GM10266 (cell line): ENCODE results near the gene SEMA3C.

Experiments
- DNase-seq: peaks from one replicate; pipeline ENCODE4 v3.0.0; 2012; ENCODE audit errors: extremely low spot score
- TF ChIP-seq, protein P1 (sequence below): IDR thresholded peaks from 2 replicates; pipeline ENCODE4 v1.5.1; 2012; ENCODE audit warnings: mild to moderate bottlenecking, low read depth; ENCODE audit not compliant: control insufficient read depth, insufficient read depth; ENCODE audit errors: missing control alignments

Gene SEMA3C

DNA sequence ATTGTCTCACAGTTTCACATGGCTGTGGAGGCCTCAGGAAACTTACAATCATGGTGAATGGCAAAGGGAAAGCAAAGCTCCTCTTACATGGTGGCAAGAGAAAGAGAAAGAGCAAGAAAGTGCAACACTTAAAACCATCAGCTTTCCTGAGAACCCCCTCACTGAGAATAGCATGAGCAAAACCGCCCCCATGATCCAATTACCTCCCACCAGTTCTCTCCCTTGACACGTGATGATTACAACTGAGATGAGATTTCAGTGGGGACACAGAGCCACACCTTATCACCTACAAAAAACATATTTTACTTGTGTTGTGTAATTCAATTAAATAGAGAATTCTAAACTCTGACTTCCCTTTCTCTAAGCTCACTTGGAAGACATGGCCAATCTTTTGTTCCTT lies 80.2 kb downstream of the SEMA3C start:
- TF ChIP-seq, protein P1, sequence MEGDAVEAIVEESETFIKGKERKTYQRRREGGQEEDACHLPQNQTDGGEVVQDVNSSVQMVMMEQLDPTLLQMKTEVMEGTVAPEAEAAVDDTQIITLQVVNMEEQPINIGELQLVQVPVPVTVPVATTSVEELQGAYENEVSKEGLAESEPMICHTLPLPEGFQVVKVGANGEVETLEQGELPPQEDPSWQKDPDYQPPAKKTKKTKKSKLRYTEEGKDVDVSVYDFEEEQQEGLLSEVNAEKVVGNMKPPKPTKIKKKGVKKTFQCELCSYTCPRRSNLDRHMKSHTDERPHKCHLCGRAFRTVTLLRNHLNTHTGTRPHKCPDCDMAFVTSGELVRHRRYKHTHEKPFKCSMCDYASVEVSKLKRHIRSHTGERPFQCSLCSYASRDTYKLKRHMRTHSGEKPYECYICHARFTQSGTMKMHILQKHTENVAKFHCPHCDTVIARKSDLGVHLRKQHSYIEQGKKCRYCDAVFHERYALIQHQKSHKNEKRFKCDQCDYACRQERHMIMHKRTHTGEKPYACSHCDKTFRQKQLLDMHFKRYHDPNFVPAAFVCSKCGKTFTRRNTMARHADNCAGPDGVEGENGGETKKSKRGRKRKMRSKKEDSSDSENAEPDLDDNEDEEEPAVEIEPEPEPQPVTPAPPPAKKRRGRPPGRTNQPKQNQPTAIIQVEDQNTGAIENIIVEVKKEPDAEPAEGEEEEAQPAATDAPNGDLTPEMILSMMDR = no peak
- no peak for DNase-seq

DNA sequence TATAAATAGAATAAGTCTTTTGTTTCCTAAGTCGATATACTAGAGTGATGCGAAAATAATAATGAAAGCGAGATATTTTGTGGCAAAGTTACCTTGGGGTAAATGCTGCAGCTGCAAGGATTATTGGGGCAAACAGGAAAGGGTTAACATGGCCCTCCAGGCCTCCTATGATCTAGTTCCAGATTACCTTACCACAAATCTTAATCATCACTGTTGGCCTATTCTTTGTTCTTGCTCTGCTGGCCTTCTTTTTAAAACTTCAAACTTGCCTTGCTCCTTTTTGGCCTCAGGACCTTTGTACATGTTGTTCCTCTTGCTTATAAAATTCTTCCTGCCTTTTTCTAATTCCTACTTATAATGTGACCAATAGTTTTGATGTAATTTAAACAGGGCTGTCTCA lies 81.5 kb downstream of the SEMA3C start:
- DNase-seq = no peak
- TF ChIP-seq, protein P1 = no peak

DNA sequence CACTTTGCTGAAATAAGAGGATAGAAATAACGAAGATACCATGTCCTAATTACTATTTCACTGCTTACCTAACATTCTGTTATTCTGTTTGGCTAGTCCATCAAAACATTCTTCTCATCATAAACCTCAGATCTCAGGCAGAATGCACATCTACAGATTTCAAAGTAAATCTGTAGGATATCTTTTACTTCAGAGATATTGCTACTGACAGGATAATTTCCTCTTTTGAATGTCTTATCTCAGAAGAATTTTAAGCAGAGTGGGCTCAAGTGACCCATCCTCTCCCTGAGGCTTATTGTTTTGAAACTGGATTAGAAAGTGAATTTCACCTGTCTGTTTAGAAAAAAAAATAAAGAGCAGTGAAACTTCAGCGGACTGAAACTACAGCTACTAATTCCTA lies 83.6 kb downstream of the SEMA3C start:
- TF ChIP-seq, protein P1 = no peak
- DNase-seq = no peak

DNA sequence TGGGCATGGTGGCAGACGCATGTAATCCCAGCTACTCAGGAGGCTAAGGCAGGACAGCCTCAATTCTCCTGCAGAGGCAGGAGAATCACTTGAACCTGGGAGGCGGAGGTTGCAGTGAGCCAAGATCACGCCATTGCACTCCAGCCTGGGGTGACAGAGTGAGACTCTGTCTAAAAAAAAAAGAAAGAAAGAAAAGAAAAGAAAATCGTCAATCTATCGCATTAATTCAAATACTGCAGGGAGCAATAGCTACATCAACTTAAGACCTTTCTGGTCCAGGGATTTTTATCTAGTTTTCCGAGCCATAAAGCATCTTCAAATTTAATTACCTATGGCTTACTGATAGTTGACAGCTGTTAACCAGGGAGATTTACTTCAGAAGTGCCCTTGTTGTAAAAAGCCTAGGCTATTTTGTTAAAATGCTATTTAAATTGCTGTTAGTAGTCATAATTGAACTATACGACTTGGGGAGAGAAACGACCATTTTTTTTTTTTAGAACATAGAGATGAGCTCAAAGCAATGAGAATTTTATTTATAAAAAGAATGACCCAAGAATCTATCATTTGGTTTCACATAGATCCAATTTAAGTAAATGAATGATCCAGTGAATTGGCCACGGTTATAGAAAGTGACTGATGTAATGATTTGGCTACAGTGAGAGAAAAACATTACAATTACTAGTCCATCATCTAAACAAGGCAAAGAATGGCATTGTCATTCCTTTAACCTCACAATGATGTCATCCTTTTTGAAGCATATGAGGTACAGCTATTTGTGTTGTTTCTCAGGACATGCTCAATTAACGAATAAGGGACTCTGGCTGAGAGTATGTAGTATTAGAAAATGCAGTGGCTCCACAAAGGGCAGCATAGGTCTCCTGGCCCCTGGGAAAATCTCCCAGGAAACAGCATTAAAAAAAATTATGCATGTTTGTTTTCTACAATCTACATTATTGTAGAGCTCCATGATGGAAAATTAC lies 85.3 kb downstream of the SEMA3C start:
- TF ChIP-seq, protein P1 = no peak
- no peak for DNase-seq

DNA sequence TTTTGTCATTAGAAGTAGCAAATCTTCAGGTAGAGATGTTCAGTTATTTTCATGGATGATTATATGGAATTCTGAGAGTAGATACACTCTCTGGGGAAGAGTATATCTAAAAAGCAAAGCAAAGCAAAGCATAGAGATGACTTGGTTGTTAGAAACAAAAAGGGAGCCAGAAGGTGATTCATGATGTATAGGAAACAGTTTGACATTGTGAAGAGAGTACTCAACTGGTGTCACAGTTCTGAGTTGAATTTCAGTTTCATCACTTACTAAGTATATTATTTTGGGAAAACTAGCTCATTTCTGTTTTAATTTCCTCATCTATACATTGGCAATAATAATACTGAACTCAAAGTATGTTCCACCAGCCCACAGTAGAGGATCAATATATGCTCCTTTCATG lies 86.8 kb downstream of the SEMA3C start:
- TF ChIP-seq, protein P1 = no peak

DNA sequence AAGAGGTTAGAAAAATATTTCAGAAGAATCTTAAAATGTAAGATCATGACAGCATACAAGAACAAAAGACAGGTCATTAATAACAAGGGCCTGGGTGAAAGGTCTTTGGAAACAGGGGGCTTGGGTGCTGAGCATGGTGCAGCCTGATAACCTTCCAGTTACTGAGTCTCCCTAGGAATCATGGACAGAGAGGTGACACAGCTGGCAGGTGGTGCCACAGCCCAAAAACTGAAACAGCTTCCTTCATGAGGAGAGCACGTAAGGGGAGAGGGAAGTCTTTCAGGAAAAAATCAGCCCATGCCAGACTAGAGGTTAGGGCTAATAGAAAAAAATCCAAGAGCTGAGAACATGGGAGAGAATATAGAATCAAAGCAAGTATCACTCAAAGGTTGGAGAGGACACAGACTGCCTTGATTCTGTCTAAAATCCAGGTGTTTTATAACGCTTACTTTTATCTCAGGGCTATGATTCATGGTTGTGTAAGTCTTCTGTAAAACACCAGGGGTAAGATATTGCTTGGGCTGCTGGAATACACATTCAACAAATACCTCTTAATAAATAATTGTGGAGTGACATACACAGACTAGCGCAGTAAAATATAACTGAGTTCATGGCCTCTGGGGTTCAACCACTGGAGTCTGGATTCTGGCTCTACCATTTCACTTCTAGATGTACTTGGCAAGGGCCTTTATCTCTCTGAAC lies 88.1 kb downstream of the SEMA3C start:
- DNase-seq = no peak
- TF ChIP-seq, protein P1 = no peak

More for the DNA sequence above, 86.8 kb downstream of the SEMA3C start:
- DNase-seq = no peak
